HEK293 (cell line): Measurements from ENCODE around the gene INTS15.

ENCODE experiments used
- CTCF ChIA-PET: fragments of 350-600 bp; formaldehyde crosslinking; extraction: SDS; loops from one replicate; lab custom pipeline; 2021; ENCODE audit warnings: antibody characterized with exemption; lab: Yijun Ruan, JAX
- POLR2A ChIA-PET: fragments of 300-600 bp; formaldehyde crosslinking; extraction: SDS; loops from one replicate; lab custom pipeline; 2020; ENCODE audit warnings: antibody characterized with exemption, inconsistent platforms; lab: Yijun Ruan, JAX
- H3K27ac ChIP-seq: fragments of 200-500 bp; sonication (Bioruptor generic); 2 replicates; pipeline ENCODE4 v1.5.1; 2014; ENCODE audit warnings: low read depth, low read length, control low read depth, inconsistent platforms; ENCODE audit errors: extremely low read depth
- H3K36me3 ChIP-seq, 2 experiments: fragments of 200-500 bp in 1 of 2; sonication (Bioruptor generic) in 1 of 2; 1 replicate in 1 of 2; 2 replicates in 1 of 2; pipeline ENCODE4 v1.5.1; 2014 to 2017; ENCODE audit warnings: inconsistent platforms in 2 of 2, low read length in 2 of 2; ENCODE audit not compliant: control insufficient read depth in 2 of 2, insufficient read depth in 1 of 2
- H3K4me1 ChIP-seq: fragments of 200-500 bp; sonication (Bioruptor generic); 2 replicates; pipeline ENCODE4 v1.5.1; 2014; ENCODE audit warnings: mild to moderate bottlenecking, low read length, inconsistent platforms; ENCODE audit not compliant: control insufficient read depth, insufficient read depth
- H3K4me3 ChIP-seq: 2 replicates; pipeline ENCODE4 v1.5.1; 2011; ENCODE audit warnings: low read depth, mild to moderate bottlenecking, control low read depth, low read length, moderate library complexity
- H3K9me3 ChIP-seq: fragments of 200-500 bp; sonication (Bioruptor generic); 2 replicates; pipeline ENCODE4 v1.5.1; 2014; ENCODE audit warnings: low read depth, low read length, inconsistent platforms; ENCODE audit not compliant: control insufficient read depth, insufficient read depth
- MYNN ChIP-seq: fragments of 450-650 bp; formaldehyde crosslinking; IDR thresholded peaks from 2 replicates; pipeline ENCODE4 v1.5.1; 2016; ENCODE audit warnings: missing biosample characterization, missing genetic modification characterization, borderline replicate concordance
- OSR2 ChIP-seq: fragments of 450-650 bp; formaldehyde crosslinking; IDR thresholded peaks from 2 replicates; pipeline ENCODE4 v1.5.1; 2016; ENCODE audit warnings: missing biosample characterization, missing genetic modification characterization
- SCRT2 ChIP-seq: fragments of 450-650 bp; formaldehyde crosslinking; IDR thresholded peaks from 2 replicates; pipeline ENCODE4 v1.5.1; 2016; ENCODE audit warnings: missing biosample characterization, missing genetic modification characterization
- ZBTB20 ChIP-seq: fragments of 450-650 bp; formaldehyde crosslinking; IDR thresholded peaks from 2 replicates; pipeline ENCODE4 v1.5.1; 2016; ENCODE audit warnings: missing biosample characterization, missing genetic modification characterization
- ZBTB48 ChIP-seq: fragments of 450-650 bp; formaldehyde crosslinking; IDR thresholded peaks from 2 replicates; pipeline ENCODE4 v1.5.1; 2016; ENCODE audit warnings: missing biosample characterization, missing genetic modification characterization
- ZBTB8A ChIP-seq: fragments of 450-650 bp; formaldehyde crosslinking; IDR thresholded peaks from 2 replicates; pipeline ENCODE4 v1.5.1; 2016; ENCODE audit warnings: missing biosample characterization, missing genetic modification characterization
- ZNF221 ChIP-seq: fragments of 450-650 bp; formaldehyde crosslinking; IDR thresholded peaks from 2 replicates; pipeline ENCODE4 v1.5.1; 2017; ENCODE audit warnings: missing biosample characterization, missing genetic modification characterization, borderline replicate concordance
- ZNF335 ChIP-seq: fragments of 450-650 bp; formaldehyde crosslinking; conservative IDR thresholded peaks from 2 replicates; pipeline ENCODE4 v1.5.1; 2016; ENCODE audit warnings: missing biosample characterization, missing genetic modification characterization
- ZNF398 ChIP-seq: fragments of 450-650 bp; formaldehyde crosslinking; IDR thresholded peaks from 2 replicates; pipeline ENCODE4 v1.5.1; 2017; ENCODE audit warnings: missing biosample characterization, missing genetic modification characterization
- ZNF426 ChIP-seq: fragments of 450-650 bp; formaldehyde crosslinking; IDR thresholded peaks from 2 replicates; pipeline ENCODE4 v1.5.1; 2017; ENCODE audit warnings: missing biosample characterization, missing genetic modification characterization, mild to moderate bottlenecking, inconsistent platforms, moderate library complexity
- ZNF449 ChIP-seq: fragments of 450-650 bp; formaldehyde crosslinking; IDR thresholded peaks from 2 replicates; pipeline ENCODE4 v1.5.1; 2017; ENCODE audit warnings: missing biosample characterization, mild to moderate bottlenecking, missing genetic modification characterization, moderate library complexity
- ZNF544 ChIP-seq: fragments of 450-650 bp; formaldehyde crosslinking; IDR thresholded peaks from 2 replicates; pipeline ENCODE4 v1.5.0; 2017; ENCODE audit warnings: missing biosample characterization, missing genetic modification characterization
- ZNF549 ChIP-seq: fragments of 450-650 bp; IDR thresholded peaks from 2 replicates; pipeline ENCODE4 v1.5.1; 2018; ENCODE audit warnings: missing biosample characterization, missing genetic modification characterization, mild to moderate bottlenecking, inconsistent platforms, moderate library complexity
- TF ChIP-seq, protein P1 (sequence below): fragments of 450-650 bp; formaldehyde crosslinking; conservative IDR thresholded peaks from 2 replicates; pipeline ENCODE4 v1.5.1; 2016; ENCODE audit warnings: low read depth, missing biosample characterization, missing genetic modification characterization
- TF ChIP-seq, protein P2 (sequence below): fragments of 450-650 bp; formaldehyde crosslinking; IDR thresholded peaks from 2 replicates; pipeline ENCODE4 v1.5.1; 2016; ENCODE audit warnings: missing biosample characterization, missing genetic modification characterization
- TF ChIP-seq, protein P3 (sequence below): fragments of 450-650 bp; formaldehyde crosslinking; IDR thresholded peaks from 2 replicates; pipeline ENCODE4 v1.5.1; 2016; ENCODE audit warnings: missing biosample characterization, missing genetic modification characterization
- TF ChIP-seq, protein P4 (sequence below): fragments of 450-650 bp; formaldehyde crosslinking; IDR thresholded peaks from 2 replicates; pipeline ENCODE4 v1.5.1; 2017; ENCODE audit warnings: missing biosample characterization, missing genetic modification characterization

Gene INTS15

DNA sequence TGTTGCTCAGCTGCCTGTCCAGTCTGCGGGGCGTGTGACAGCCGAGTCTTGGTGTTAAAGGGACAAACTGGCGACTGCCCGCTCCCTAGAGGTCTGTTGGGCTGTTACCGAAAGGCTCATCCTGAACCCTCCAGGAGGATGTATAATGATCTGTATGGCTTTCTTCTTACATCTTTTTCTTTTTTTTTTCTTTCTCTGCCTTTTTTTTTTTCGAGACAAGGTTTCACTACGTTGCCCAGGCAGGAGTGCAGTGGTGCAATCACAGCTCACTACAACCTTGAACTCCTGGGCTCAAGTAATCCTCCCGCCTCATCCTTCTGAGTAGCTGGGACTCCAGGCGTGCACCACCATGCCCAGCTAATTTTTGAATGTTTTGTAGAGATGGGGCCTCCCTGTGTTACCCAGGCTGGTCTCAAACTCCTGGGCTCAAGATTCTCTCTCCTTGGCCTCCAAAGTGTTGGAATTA is 857 bp downstream of the INTS15 start:
- H3K36me3 ChIP-seq = peaks cover 54 to 60% of the 10 kb centered on the region in 2 experiments
- POLR2A ChIA-PET = interaction anchor here (0.8 to 1.6 kb wide), 4 partner anchors 10 to 266 kb away, joined by 3 to 5 read pairs (median 4); no protein-coding TSS in a partner anchor
- H3K27ac ChIP-seq = peak overlapping the region; percentile 89

GRCh38 chr7:6600093-6600492 is 10.3 kb downstream of the INTS15 start:
- POLR2A ChIA-PET = interaction anchor here (1.0 kb wide), 1 partner anchor 11 kb away, joined by 3 read pairs; the partner anchor contains the start of gene INTS15
- CTCF ChIA-PET = interaction anchor here (0.6 to 1.2 kb wide), 4 partner anchors 46 to 340 kb away, joined by 3 to 4 read pairs (median 3); no protein-coding TSS in a partner anchor
- Histone ChIP-seq H3K9me3 (no peaks in the 10 kb centered on the region), H3K4me1 (no peaks in the 10 kb centered on the region), H3K36me3 (peaks cover 47 to 65% of the 10 kb centered on the region in 2 experiments; a peak in 2 of 3 replicates), H3K27ac (no peak overlapping the region), H3K4me3 (no peak overlapping the region)
- peak; percentile 76 for TF ChIP-seq SCRT2
- TF ChIP-seq ZNF549 = no peak
- no peak for TF ChIP-seq OSR2 (tag by site-specific recombination)
- TF ChIP-seq, protein P1, sequence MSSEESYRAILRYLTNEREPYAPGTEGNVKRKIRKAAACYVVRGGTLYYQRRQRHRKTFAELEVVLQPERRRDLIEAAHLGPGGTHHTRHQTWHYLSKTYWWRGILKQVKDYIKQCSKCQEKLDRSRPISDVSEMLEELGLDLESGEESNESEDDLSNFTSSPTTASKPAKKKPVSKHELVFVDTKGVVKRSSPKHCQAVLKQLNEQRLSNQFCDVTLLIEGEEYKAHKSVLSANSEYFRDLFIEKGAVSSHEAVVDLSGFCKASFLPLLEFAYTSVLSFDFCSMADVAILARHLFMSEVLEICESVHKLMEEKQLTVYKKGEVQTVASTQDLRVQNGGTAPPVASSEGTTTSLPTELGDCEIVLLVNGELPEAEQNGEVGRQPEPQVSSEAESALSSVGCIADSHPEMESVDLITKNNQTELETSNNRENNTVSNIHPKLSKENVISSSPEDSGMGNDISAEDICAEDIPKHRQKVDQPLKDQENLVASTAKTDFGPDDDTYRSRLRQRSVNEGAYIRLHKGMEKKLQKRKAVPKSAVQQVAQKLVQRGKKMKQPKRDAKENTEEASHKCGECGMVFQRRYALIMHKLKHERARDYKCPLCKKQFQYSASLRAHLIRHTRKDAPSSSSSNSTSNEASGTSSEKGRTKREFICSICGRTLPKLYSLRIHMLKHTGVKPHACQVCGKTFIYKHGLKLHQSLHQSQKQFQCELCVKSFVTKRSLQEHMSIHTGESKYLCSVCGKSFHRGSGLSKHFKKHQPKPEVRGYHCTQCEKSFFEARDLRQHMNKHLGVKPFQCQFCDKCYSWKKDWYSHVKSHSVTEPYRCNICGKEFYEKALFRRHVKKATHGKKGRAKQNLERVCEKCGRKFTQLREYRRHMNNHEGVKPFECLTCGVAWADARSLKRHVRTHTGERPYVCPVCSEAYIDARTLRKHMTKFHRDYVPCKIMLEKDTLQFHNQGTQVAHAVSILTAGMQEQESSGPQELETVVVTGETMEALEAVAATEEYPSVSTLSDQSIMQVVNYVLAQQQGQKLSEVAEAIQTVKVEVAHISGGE (tag by site-specific recombination) = no peak
- no peak for TF ChIP-seq ZNF398 (tag by site-specific recombination)

More for the DNA sequence above, 857 bp downstream of the INTS15 start:
- TF ChIP-seq, protein P2, sequence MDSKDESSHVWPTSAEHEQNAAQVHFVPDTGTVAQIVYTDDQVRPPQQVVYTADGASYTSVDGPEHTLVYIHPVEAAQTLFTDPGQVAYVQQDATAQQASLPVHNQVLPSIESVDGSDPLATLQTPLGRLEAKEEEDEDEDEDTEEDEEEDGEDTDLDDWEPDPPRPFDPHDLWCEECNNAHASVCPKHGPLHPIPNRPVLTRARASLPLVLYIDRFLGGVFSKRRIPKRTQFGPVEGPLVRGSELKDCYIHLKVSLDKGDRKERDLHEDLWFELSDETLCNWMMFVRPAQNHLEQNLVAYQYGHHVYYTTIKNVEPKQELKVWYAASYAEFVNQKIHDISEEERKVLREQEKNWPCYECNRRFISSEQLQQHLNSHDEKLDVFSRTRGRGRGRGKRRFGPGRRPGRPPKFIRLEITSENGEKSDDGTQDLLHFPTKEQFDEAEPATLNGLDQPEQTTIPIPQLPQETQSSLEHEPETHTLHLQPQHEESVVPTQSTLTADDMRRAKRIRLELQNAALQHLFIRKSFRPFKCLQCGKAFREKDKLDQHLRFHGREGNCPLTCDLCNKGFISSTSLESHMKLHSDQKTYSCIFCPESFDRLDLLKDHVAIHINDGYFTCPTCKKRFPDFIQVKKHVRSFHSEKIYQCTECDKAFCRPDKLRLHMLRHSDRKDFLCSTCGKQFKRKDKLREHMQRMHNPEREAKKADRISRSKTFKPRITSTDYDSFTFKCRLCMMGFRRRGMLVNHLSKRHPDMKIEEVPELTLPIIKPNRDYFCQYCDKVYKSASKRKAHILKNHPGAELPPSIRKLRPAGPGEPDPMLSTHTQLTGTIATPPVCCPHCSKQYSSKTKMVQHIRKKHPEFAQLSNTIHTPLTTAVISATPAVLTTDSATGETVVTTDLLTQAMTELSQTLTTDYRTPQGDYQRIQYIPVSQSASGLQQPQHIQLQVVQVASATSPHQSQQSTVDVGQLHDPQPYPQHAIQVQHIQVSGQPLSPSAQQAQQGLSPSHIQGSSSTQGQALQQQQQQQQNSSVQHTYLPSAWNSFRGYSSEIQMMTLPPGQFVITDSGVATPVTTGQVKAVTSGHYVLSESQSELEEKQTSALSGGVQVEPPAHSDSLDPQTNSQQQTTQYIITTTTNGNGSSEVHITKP (tag by site-specific recombination) = no peak
- peak; percentile 61; the same call in 1 of the 2 replicates for TF ChIP-seq ZNF335 (tag by site-specific recombination)
- peak; percentile 90; the same call in 1 of the 2 replicates for TF ChIP-seq ZBTB20 (tag by site-specific recombination)
- TF ChIP-seq, protein P3, sequence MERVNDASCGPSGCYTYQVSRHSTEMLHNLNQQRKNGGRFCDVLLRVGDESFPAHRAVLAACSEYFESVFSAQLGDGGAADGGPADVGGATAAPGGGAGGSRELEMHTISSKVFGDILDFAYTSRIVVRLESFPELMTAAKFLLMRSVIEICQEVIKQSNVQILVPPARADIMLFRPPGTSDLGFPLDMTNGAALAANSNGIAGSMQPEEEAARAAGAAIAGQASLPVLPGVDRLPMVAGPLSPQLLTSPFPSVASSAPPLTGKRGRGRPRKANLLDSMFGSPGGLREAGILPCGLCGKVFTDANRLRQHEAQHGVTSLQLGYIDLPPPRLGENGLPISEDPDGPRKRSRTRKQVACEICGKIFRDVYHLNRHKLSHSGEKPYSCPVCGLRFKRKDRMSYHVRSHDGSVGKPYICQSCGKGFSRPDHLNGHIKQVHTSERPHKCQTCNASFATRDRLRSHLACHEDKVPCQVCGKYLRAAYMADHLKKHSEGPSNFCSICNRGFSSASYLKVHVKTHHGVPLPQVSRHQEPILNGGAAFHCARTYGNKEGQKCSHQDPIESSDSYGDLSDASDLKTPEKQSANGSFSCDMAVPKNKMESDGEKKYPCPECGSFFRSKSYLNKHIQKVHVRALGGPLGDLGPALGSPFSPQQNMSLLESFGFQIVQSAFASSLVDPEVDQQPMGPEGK (tag by site-specific recombination) = 0 out of 2 replicates have a peak, but pooled peaks have one; percentile 8
- TF ChIP-seq ZNF426 (tag by site-specific recombination) = no peak
- no peak for TF ChIP-seq ZBTB8A (tag by site-specific recombination)
- no peak for TF ChIP-seq ZNF221 (tag by site-specific recombination)
- TF ChIP-seq, protein P4, sequence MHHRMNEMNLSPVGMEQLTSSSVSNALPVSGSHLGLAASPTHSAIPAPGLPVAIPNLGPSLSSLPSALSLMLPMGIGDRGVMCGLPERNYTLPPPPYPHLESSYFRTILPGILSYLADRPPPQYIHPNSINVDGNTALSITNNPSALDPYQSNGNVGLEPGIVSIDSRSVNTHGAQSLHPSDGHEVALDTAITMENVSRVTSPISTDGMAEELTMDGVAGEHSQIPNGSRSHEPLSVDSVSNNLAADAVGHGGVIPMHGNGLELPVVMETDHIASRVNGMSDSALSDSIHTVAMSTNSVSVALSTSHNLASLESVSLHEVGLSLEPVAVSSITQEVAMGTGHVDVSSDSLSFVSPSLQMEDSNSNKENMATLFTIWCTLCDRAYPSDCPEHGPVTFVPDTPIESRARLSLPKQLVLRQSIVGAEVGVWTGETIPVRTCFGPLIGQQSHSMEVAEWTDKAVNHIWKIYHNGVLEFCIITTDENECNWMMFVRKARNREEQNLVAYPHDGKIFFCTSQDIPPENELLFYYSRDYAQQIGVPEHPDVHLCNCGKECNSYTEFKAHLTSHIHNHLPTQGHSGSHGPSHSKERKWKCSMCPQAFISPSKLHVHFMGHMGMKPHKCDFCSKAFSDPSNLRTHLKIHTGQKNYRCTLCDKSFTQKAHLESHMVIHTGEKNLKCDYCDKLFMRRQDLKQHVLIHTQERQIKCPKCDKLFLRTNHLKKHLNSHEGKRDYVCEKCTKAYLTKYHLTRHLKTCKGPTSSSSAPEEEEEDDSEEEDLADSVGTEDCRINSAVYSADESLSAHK = no peak
- no peak for TF ChIP-seq ZNF544
- TF ChIP-seq MYNN = no peak
- TF ChIP-seq ZNF449 (tag by site-specific recombination) = 0 out of 2 replicates have a peak, but pooled peaks have one; percentile 11
- 0 out of 2 replicates have a peak, but pooled peaks have one; percentile 6 for TF ChIP-seq ZBTB48
- CTCF ChIA-PET = interaction anchor here (0.6 to 5.5 kb wide), 8 partner anchors 8 to 75 kb away, joined by 3 to 28 read pairs (median 4); no protein-coding TSS in a partner anchor
- H3K9me3 ChIP-seq = no peaks in the 10 kb centered on the region
- peak overlapping the region; percentile 88 for H3K4me3 ChIP-seq
- no peaks in the 10 kb centered on the region for H3K4me1 ChIP-seq
